ENCODE results near the gene SH3GL1. TPM values are rescaled to one million over a fixed set of nuclear protein-coding genes. Genes with fewer than 3 reads are reported as not detected.
A peak's percentile ranks its signal among the peaks of the same experiment; 100 is the strongest.

SH3GL1 gene
- total RNA-seq, 1 donor from 2014 or later = 101 TPM

- peak overlapping the region; percentile 56 for H3K9ac ChIP-seq (ENCODE audit: low read length)
- Mint-ChIP-seq H3K4me1 (ENCODE audit: low read depth, unreplicated experiment) (peaks cover 42% of the 10 kb centered on the region), H3K27ac (ENCODE audit: unreplicated experiment) (peak overlapping the region; percentile 53), H3K36me3 (ENCODE audit: low read depth, unreplicated experiment) (peaks cover 13% of the 10 kb centered on the region), H3K27me3 (ENCODE audit: low read depth, unreplicated experiment) (no peaks in the 10 kb centered on the region), H3K9me3 (ENCODE audit: unreplicated experiment) (no peaks in the 10 kb centered on the region), H3K4me3 (ENCODE audit: unreplicated experiment) (peak overlapping the region; percentile 34)
- DNase-seq (ENCODE audit: low read depth) (peak; percentile 69), FAIRE-seq (peak; percentile 45)
- no peaks in the 10 kb centered on the region for H3K36me3 ChIP-seq (ENCODE audit: insufficient read depth, low read length)
- peaks cover 55% of the 10 kb centered on the region for H3K4me1 ChIP-seq (ENCODE audit: insufficient read depth, low read length)
- no peaks in the 10 kb centered on the region for H3K9me3 ChIP-seq (ENCODE audit: insufficient read depth, low read depth, low read length)
- peak overlapping the region; percentile 55 for H3K4me2 ChIP-seq (ENCODE audit: low read length)
- H2AFZ ChIP-seq (ENCODE audit: low read depth, low read length) = no peak overlapping the region
- H3K27ac ChIP-seq (ENCODE audit: low read depth, low read length) = peak overlapping the region; percentile 74
- no peak for TF ChIP-seq EZH2 (IDR thresholded peaks at IDR 0.05; ENCODE audit: insufficient read depth, low read length)
- TF ChIP-seq CTCF (IDR thresholded peaks at IDR 0.05; ENCODE audit: insufficient read depth, low read depth, low read length) = peak; percentile 58
- peaks cover 97% of the 10 kb centered on the region for H4K20me1 ChIP-seq (ENCODE audit: insufficient read depth, low read length)
- H3K4me3 ChIP-seq (ENCODE audit: insufficient read depth, low read depth, low read length) = no peak overlapping the region
- H3K27me3 ChIP-seq (ENCODE audit: insufficient read depth, low read length) = no peaks in the 10 kb centered on the region
- H3K79me2 ChIP-seq (ENCODE audit: insufficient read depth, low read length) = peaks cover 99% of the 10 kb centered on the region
These were observed 25.0 kb downstream of the SH3GL1 start for GRCh38 chr19:4375164-4376027.

GRCh38 chr19:4374498-4375163 is 25.7 kb downstream of the SH3GL1 start:
- TF ChIP-seq CTCF (IDR thresholded peaks at IDR 0.05; ENCODE audit: insufficient read depth, low read depth, low read length) (no peak), EZH2 (IDR thresholded peaks at IDR 0.05; ENCODE audit: insufficient read depth, low read length) (no peak)
- Histone ChIP-seq H3K9me3 (ENCODE audit: insufficient read depth, low read depth, low read length) (no peaks in the 10 kb centered on the region), H3K4me2 (ENCODE audit: low read length) (peak overlapping the region; percentile 55), H3K36me3 (ENCODE audit: insufficient read depth, low read length) (no peaks in the 10 kb centered on the region), H3K79me2 (ENCODE audit: insufficient read depth, low read length) (peaks cover 99% of the 10 kb centered on the region), H3K4me3 (ENCODE audit: insufficient read depth, low read depth, low read length) (no peak overlapping the region), H3K27me3 (ENCODE audit: insufficient read depth, low read length) (no peaks in the 10 kb centered on the region), H2AFZ (ENCODE audit: low read depth, low read length) (no peak overlapping the region), H3K9ac (ENCODE audit: low read length) (peak overlapping the region; percentile 56), H3K4me1 (ENCODE audit: insufficient read depth, low read length) (peaks cover 54% of the 10 kb centered on the region), H3K27ac (ENCODE audit: low read depth, low read length) (peak overlapping the region; percentile 74), H4K20me1 (ENCODE audit: insufficient read depth, low read length) (peaks cover 97% of the 10 kb centered on the region)
- Mint-ChIP-seq H3K27me3 (ENCODE audit: low read depth, unreplicated experiment) (no peaks in the 10 kb centered on the region), H3K36me3 (ENCODE audit: low read depth, unreplicated experiment) (peaks cover 13% of the 10 kb centered on the region), H3K4me1 (ENCODE audit: low read depth, unreplicated experiment) (peaks cover 41% of the 10 kb centered on the region), H3K27ac (ENCODE audit: unreplicated experiment) (peak overlapping the region; percentile 72), H3K9me3 (ENCODE audit: unreplicated experiment) (no peaks in the 10 kb centered on the region), H3K4me3 (ENCODE audit: unreplicated experiment) (no peak overlapping the region)
- DNase-seq (ENCODE audit: low read depth) (peak; percentile 77), FAIRE-seq (no peak)
